ENCODE results near the gene RGS12.

DNA sequence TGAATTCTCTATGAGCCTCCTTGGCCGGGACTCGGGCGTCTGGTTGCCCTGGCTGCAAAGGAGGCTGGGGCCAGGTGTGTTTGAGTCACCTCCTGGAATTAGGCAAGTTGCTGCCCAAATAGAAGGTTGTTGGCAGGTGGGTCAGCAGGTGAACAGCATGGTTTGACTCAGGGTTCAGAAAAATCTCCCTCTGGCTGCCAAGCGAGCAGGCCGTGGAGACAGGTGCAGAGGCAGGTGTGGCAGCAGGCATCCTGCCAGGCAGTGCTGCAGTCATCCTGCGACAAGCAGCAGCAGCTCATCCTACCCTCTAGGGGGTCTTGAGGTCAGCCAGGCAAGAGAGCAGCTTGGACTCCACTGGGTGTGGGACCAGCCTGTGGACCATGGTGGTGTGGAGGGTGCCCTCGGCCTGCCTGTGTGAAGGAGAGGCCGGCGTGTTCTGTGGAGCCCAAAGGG, 35.7 kb upstream of the RGS12 start:
- TF ChIP-seq, protein P1, sequence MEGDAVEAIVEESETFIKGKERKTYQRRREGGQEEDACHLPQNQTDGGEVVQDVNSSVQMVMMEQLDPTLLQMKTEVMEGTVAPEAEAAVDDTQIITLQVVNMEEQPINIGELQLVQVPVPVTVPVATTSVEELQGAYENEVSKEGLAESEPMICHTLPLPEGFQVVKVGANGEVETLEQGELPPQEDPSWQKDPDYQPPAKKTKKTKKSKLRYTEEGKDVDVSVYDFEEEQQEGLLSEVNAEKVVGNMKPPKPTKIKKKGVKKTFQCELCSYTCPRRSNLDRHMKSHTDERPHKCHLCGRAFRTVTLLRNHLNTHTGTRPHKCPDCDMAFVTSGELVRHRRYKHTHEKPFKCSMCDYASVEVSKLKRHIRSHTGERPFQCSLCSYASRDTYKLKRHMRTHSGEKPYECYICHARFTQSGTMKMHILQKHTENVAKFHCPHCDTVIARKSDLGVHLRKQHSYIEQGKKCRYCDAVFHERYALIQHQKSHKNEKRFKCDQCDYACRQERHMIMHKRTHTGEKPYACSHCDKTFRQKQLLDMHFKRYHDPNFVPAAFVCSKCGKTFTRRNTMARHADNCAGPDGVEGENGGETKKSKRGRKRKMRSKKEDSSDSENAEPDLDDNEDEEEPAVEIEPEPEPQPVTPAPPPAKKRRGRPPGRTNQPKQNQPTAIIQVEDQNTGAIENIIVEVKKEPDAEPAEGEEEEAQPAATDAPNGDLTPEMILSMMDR (IDR thresholded peaks at IDR 0.05; ENCODE audit: insufficient read depth, low read depth, low read length), result no peak
- TF ChIP-seq EZH2 (IDR thresholded peaks at IDR 0.05; ENCODE audit: insufficient read depth, low read length), result no peak
